LNCaP clone FGC (cell line): ENCODE measurements around the gene TCEAL1.
"Not testable (repeated sequence)": the region's sequence is repeated elsewhere in the genome, so short reads cannot be mapped to it uniquely, and the experiment has no call there.

ENCODE experiments used
- DNase-seq: peaks from one replicate; pipeline ENCODE4 v3.0.0-alpha.2; 2011; ENCODE audit warnings: low read depth
- H3K4me3 ChIP-seq: 2 replicates; pipeline ENCODE4 v1.5.1; 2011; ENCODE audit warnings: mild to moderate bottlenecking, low read depth, low read length, control low read depth
- TF ChIP-seq, protein P1 (sequence below): IDR thresholded peaks from 2 replicates; pipeline ENCODE4 v1.5.1; 2012; ENCODE audit warnings: mild to moderate bottlenecking; ENCODE audit not compliant: control insufficient read depth, insufficient read depth; ENCODE audit errors: extremely low read depth

TCEAL1 gene, protein sequence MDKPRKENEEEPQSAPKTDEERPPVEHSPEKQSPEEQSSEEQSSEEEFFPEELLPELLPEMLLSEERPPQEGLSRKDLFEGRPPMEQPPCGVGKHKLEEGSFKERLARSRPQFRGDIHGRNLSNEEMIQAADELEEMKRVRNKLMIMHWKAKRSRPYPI

DNA sequence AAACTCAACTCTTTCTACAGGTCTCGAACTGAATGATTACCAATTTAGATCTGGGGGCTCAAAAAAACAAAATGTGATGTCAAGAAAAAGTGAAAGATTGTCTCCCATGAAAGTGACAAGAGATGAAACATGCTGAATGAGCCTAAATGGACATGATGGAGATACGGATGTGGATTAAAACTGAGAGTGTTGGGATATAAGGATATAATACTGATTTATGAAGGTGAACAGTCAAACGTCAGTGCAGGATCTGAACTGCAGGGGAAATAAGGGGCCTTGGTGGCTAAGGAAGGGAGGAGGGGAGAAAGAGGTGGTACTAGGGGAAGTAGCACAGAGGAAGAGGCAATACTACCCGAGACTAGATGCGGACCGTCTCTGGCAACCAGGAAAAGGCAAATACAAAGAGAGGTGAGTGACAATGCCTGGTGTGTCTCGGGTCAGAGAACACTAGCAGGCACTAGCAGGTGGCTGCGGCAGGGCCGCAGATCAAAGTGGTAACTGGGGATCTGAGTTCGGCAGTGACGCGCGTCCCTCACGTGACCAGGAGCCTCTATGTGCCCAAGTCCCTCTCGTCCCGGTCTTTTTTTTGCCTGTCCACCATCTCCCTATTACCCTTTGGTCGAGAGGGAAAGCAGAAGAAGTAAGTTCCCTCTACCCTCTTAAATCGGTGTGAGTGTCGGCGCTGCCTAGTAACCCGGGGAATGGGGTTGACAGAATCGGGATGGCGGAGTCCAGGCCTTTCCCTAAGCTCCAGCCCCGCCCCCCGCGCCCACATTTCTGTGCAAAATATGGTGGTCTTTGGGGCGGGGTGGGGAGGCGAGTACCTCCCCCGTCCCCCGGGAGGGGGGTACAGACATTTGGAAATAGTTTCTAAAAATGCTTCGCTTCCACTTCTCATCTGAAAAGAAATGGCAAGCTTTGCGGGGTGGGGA is at the start of gene TCEAL1:
TCEAL1 (plus strand) TSS at position 590 of the 932 bp plus-strand sequence. CDS start 942 bp downstream, outside the sequence.
- no peak for DNase-seq
- peak within 1 kb of the TSS; percentile 73 for H3K4me3 ChIP-seq
- TF ChIP-seq, protein P1, sequence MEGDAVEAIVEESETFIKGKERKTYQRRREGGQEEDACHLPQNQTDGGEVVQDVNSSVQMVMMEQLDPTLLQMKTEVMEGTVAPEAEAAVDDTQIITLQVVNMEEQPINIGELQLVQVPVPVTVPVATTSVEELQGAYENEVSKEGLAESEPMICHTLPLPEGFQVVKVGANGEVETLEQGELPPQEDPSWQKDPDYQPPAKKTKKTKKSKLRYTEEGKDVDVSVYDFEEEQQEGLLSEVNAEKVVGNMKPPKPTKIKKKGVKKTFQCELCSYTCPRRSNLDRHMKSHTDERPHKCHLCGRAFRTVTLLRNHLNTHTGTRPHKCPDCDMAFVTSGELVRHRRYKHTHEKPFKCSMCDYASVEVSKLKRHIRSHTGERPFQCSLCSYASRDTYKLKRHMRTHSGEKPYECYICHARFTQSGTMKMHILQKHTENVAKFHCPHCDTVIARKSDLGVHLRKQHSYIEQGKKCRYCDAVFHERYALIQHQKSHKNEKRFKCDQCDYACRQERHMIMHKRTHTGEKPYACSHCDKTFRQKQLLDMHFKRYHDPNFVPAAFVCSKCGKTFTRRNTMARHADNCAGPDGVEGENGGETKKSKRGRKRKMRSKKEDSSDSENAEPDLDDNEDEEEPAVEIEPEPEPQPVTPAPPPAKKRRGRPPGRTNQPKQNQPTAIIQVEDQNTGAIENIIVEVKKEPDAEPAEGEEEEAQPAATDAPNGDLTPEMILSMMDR = no peak

DNA sequence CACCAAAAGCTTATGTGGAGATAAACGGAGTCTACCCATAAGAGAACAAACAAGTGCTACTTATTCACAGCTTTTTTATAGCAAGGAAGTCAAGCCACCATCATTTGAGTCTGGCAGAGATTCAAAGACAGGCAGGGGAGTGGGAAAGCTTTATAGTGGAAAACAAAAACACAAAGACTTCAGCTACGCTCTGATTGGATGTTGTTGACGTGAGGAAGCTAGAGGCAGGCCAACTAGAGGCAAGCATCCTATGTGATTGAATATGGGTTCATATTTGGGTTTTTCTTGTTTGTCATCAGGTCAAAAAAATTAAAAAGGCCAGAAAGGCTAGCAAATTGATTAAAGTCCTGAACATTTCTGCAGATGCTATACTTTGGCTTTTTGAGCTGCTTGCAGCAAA is 44.2 kb upstream of the TCEAL1 start:
- no peak overlapping the region; the same call in 1 of the 2 replicates for H3K4me3 ChIP-seq
- DNase-seq = no peak
- TF ChIP-seq, protein P1 = no peak

DNA sequence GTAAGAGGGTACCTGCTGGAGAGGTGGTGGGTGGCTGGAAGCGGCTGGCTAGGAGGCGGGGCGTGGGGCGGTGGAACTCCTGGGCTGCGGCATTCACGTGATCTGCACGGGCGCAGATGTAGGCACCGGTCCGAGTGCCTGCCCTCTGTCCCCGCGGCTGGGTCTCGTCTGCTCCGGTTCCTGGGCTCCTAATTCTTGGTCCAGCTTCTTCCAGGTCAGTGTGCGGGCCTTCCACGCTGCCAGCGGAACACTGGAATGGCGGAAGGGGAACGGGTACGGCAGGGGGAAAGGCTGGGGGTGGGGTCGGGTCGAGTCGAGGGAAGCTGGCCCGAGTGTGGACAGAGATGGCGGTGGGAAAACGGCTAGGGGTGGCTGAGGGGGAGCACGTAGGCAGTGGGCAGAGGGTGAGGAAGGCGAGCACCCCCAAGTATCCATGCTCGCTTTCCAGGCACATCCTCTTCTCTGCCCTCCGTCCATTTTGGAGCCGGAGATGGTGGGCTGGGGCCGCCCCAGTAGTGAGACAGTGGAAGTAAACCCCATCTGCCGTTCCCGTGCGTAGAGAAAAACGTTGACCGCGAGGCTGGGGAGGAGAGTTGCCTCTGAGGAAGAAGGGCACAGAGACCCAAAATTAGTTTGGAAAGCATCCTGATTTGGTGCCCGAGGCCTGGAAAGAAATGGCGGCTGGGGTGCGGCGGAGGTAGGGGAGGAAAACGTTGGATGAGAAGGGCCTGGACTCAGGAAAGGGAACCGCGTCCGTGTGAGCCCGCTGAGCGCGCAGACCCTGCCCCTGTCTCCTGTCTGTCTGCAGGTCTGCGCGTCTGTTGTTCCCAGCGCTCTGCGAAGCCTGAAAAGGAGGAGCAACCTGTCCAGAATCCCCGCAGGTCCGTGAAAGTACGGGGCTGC is 43.1 kb upstream of the TCEAL1 start, which contains the start of gene TCEAL4:
TCEAL4 (plus strand) TSS at position 105 of the 903 bp plus-strand sequence. CDS start 1,161 bp downstream, outside the sequence.
- H3K4me3 ChIP-seq = peak within 1 kb of the TSS; percentile 77
- no peak for DNase-seq
- TF ChIP-seq, protein P1 = no peak

DNA sequence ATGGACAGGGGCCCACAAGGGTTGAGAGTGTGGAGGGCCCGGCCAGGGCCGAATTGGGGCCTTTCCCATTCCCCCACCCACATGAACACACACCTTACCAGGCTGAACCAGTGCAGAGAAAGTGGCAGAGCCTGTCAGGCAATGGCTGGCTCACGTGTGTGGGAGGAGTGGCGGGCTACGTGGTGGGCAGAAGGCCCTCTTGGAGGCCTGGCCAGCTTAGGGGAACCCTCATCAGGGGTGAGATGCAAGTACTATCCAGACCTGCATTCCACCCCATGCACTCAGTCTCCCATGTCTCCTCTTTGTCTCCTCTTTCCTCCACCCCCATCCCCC is 42.5 kb upstream of the TCEAL1 start:
- H3K4me3 ChIP-seq = peak overlapping the region; percentile 77
- TF ChIP-seq, protein P1 = no peak
- DNase-seq = no peak

DNA sequence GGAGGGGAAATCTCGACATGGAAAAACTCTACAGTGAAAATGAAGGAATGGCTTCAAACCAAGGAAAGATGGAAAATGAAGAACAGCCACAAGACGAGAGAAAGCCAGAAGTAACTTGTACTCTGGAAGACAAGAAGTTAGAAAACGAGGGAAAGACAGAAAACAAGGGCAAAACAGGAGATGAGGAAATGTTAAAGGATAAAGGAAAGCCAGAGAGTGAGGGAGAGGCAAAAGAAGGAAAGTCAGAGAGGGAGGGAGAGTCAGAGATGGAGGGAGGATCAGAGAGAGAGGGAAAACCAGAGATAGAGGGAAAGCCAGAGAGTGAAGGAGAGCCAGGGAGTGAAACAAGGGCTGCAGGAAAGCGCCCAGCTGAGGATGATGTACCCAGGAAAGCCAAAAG is 42.1 kb upstream of the TCEAL1 start:
- H3K4me3 ChIP-seq = peak overlapping the region; percentile 77
- TF ChIP-seq, protein P1 = no peak
- DNase-seq = no peak

DNA sequence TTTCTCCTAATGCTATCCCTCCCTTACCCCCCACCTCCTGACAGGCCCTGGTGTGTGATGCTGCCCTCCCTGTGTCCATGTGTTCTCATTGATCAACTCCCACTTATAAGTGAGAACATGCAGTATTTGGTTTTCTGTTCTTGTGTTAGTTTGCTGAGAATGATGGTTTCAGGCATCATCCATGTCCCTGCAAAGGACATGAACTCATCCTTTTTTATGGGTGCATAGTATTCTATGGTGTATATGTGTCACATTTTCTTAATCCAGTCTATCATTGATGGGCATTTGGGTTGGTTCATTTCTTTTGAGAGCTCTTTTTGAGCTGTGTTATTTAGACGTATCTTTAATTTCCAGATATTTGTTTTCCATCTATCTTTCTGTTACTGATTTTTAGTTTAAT is 36.5 kb upstream of the TCEAL1 start:
- not testable (repeated sequence) for H3K4me3 ChIP-seq, DNase-seq

DNA sequence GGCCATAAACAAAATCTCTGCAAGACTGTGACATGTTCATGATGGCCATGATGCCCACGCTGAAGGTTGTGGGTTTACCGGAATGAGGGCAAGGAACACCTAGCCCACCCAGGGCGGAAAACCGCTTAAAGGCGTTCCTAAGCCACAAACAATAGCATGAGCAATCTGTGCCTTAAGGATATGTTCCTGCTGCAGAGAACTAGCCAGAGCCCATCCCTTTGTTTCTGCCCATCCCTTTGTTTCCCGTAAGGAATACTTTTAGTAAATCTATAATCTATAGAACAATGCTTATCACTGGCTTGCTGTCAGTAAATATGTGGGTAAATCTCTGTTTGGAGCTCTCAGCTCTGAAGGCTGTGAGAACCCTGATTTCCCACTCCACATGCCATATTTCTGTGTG is 33.6 kb upstream of the TCEAL1 start:
- H3K4me3 ChIP-seq, DNase-seq: not testable (repeated sequence)
